ENCODE results near the gene CKS2. TPM values are rescaled to one million over a fixed set of nuclear protein-coding genes. Genes with fewer than 3 reads are reported as not detected.

CKS2 gene
- polyA plus RNA-seq, 1 donor from 2014 or later: 48.5 TPM

GRCh38 chr9:89349607-89350006 lies 38.6 kb downstream of the CKS2 start:
- Histone ChIP-seq H3K4me3 (ENCODE audit: low read length) (no peak overlapping the region), H3K27ac (ENCODE audit: low read length) (no peak overlapping the region), H3K27me3 (ENCODE audit: insufficient read depth, low read depth, low read length) (no peaks in the 10 kb centered on the region), H3K36me3 (ENCODE audit: insufficient read depth, low read length) (peaks cover 21% of the 10 kb centered on the region), H3F3A (ENCODE audit: insufficient read depth, low read length, poor library complexity, severe bottlenecking) (no peaks in the 10 kb centered on the region), H3K79me2 (replicated peaks; ENCODE audit: insufficient read depth, low read length) (no peaks in the 10 kb centered on the region), H3K9me2 (ENCODE audit: insufficient read depth, low read length) (no peaks in the 10 kb centered on the region), H3K4me2 (ENCODE audit: low read length) (no peak overlapping the region), H3K9me3 (ENCODE audit: low read length) (no peaks in the 10 kb centered on the region), H2AFZ (ENCODE audit: low read depth, low read length) (no peak overlapping the region), H4K20me1 (ENCODE audit: insufficient read depth) (no peaks in the 10 kb centered on the region), H3K9ac (ENCODE audit: low read length) (no peak overlapping the region)
- TF ChIP-seq POLR2AphosphoS5 (IDR thresholded peaks at IDR 0.05) (no peak), SMC3 (conservative IDR thresholded peaks at IDR 0.05; ENCODE audit: poor library complexity) (no peak), RAD21 (conservative IDR thresholded peaks at IDR 0.05) (no peak), EZH2 (IDR thresholded peaks at IDR 0.05; ENCODE audit: borderline replicate concordance, insufficient read depth, low read length, poor library complexity, severe bottlenecking) (no peak), CTCF (IDR thresholded peaks at IDR 0.05; ENCODE audit: poor library complexity, severe bottlenecking) (no peak), MXI1 (conservative IDR thresholded peaks at IDR 0.05; ENCODE audit: poor library complexity, severe bottlenecking) (no peak), EP300 (conservative IDR thresholded peaks at IDR 0.05; ENCODE audit: poor library complexity, severe bottlenecking) (no peak), TAF1 (IDR thresholded peaks at IDR 0.05; ENCODE audit: low read depth) (no peak)
- TF ChIP-seq, protein P1, sequence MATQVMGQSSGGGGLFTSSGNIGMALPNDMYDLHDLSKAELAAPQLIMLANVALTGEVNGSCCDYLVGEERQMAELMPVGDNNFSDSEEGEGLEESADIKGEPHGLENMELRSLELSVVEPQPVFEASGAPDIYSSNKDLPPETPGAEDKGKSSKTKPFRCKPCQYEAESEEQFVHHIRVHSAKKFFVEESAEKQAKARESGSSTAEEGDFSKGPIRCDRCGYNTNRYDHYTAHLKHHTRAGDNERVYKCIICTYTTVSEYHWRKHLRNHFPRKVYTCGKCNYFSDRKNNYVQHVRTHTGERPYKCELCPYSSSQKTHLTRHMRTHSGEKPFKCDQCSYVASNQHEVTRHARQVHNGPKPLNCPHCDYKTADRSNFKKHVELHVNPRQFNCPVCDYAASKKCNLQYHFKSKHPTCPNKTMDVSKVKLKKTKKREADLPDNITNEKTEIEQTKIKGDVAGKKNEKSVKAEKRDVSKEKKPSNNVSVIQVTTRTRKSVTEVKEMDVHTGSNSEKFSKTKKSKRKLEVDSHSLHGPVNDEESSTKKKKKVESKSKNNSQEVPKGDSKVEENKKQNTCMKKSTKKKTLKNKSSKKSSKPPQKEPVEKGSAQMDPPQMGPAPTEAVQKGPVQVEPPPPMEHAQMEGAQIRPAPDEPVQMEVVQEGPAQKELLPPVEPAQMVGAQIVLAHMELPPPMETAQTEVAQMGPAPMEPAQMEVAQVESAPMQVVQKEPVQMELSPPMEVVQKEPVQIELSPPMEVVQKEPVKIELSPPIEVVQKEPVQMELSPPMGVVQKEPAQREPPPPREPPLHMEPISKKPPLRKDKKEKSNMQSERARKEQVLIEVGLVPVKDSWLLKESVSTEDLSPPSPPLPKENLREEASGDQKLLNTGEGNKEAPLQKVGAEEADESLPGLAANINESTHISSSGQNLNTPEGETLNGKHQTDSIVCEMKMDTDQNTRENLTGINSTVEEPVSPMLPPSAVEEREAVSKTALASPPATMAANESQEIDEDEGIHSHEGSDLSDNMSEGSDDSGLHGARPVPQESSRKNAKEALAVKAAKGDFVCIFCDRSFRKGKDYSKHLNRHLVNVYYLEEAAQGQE (IDR thresholded peaks at IDR 0.05; ENCODE audit: borderline replicate concordance): no peak

GRCh38 chr9:89350988-89351557 lies 40.1 kb downstream of the CKS2 start:
- no peak overlapping the region for H3K4me2 ChIP-seq (ENCODE audit: low read length)
- peaks cover 12% of the 10 kb centered on the region for H3K36me3 ChIP-seq (ENCODE audit: insufficient read depth, low read length)
- no peak for TF ChIP-seq MXI1 (conservative IDR thresholded peaks at IDR 0.05; ENCODE audit: poor library complexity, severe bottlenecking)
- TF ChIP-seq EZH2 (IDR thresholded peaks at IDR 0.05; ENCODE audit: borderline replicate concordance, insufficient read depth, low read length, poor library complexity, severe bottlenecking): no peak
- TF ChIP-seq, protein P1 (IDR thresholded peaks at IDR 0.05; ENCODE audit: borderline replicate concordance): no peak
- TF ChIP-seq CTCF (IDR thresholded peaks at IDR 0.05; ENCODE audit: poor library complexity, severe bottlenecking): no peak
- no peak for TF ChIP-seq RAD21 (conservative IDR thresholded peaks at IDR 0.05)
- no peak for TF ChIP-seq TAF1 (IDR thresholded peaks at IDR 0.05; ENCODE audit: low read depth)
- TF ChIP-seq SMC3 (conservative IDR thresholded peaks at IDR 0.05; ENCODE audit: poor library complexity): no peak
- no peak for TF ChIP-seq POLR2AphosphoS5 (IDR thresholded peaks at IDR 0.05)
- TF ChIP-seq EP300 (conservative IDR thresholded peaks at IDR 0.05; ENCODE audit: poor library complexity, severe bottlenecking): no peak
- no peaks in the 10 kb centered on the region for H3K79me2 ChIP-seq (replicated peaks; ENCODE audit: insufficient read depth, low read length)
- H3F3A ChIP-seq (ENCODE audit: insufficient read depth, low read length, poor library complexity, severe bottlenecking): no peaks in the 10 kb centered on the region
- H3K9me3 ChIP-seq (ENCODE audit: low read length): no peaks in the 10 kb centered on the region
- H2AFZ ChIP-seq (ENCODE audit: low read depth, low read length): no peak overlapping the region
- no peaks in the 10 kb centered on the region for H3K27me3 ChIP-seq (ENCODE audit: insufficient read depth, low read depth, low read length)
- no peak overlapping the region for H3K9ac ChIP-seq (ENCODE audit: low read length)
- H3K4me3 ChIP-seq (ENCODE audit: low read length): no peak overlapping the region
- no peaks in the 10 kb centered on the region for H4K20me1 ChIP-seq (ENCODE audit: insufficient read depth)
- H3K9me2 ChIP-seq (ENCODE audit: insufficient read depth, low read length): no peaks in the 10 kb centered on the region
- H3K27ac ChIP-seq (ENCODE audit: low read length): no peak overlapping the region
